ENCODE data around the gene SLC17A9. TPM values are rescaled to one million over a fixed set of nuclear protein-coding genes. Genes with fewer than 3 reads are reported as not detected.

The SLC17A9 gene
- total RNA-seq, 3 donors from 2014 or later = 2.2 to 4.9 (median 2.7) TPM

GRCh38 chr20:63005862-63006539 is 53.5 kb downstream of the SLC17A9 start:
- peaks cover 6 to 15% of the 10 kb centered on the region in 2 donors for H3K4me1 ChIP-seq
- DNase-seq (ENCODE audit: low spot score in 2 of 2) = no peak
- intact Hi-C loops (cut with DNase I; ENCODE audit: low total_unique reads) = loop anchor here (5.0 kb wide), 1 partner anchor 114 kb away; no protein-coding TSS in a partner anchor
- H3K4me3 ChIP-seq = peak overlapping the region in 2 of 3 donors; percentile 26 to 55
- H3K27ac ChIP-seq = no peak overlapping the region
- no peaks in the 10 kb centered on the region for H3K9me3 ChIP-seq
- no peaks in the 10 kb centered on the region for H3K36me3 ChIP-seq
- TF ChIP-seq POLR2A (IDR thresholded peaks at IDR 0.05) = no peak
- no peak for TF ChIP-seq POLR2AphosphoS5 (IDR thresholded peaks at IDR 0.05)
- TF ChIP-seq, protein P1, sequence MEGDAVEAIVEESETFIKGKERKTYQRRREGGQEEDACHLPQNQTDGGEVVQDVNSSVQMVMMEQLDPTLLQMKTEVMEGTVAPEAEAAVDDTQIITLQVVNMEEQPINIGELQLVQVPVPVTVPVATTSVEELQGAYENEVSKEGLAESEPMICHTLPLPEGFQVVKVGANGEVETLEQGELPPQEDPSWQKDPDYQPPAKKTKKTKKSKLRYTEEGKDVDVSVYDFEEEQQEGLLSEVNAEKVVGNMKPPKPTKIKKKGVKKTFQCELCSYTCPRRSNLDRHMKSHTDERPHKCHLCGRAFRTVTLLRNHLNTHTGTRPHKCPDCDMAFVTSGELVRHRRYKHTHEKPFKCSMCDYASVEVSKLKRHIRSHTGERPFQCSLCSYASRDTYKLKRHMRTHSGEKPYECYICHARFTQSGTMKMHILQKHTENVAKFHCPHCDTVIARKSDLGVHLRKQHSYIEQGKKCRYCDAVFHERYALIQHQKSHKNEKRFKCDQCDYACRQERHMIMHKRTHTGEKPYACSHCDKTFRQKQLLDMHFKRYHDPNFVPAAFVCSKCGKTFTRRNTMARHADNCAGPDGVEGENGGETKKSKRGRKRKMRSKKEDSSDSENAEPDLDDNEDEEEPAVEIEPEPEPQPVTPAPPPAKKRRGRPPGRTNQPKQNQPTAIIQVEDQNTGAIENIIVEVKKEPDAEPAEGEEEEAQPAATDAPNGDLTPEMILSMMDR (IDR thresholded peaks at IDR 0.05) = no peak
- peaks cover 25 to 90% of the 10 kb centered on the region in 2 donors for H3K27me3 ChIP-seq

- Histone ChIP-seq H3K4me3 (peak within 1 kb of the TSS in 2 of 3 donors; percentile 26 to 55), H3K4me1 (peaks cover 6 to 15% of the 10 kb centered on the region in 2 donors), H3K36me3 (no peaks in the 10 kb centered on the region), H3K27ac (no peak within 1 kb of the TSS), H3K9me3 (no peaks in the 10 kb centered on the region), H3K27me3 (peaks cover 25 to 88% of the 10 kb centered on the region in 2 donors)
- intact Hi-C loops (cut with DNase I; ENCODE audit: low total_unique reads) = loop anchor here (5.0 kb wide), 1 partner anchor 114 kb away; no protein-coding TSS in a partner anchor
- DNase-seq (ENCODE audit: low spot score in 2 of 2) = no peak
- no peak for TF ChIP-seq POLR2A (IDR thresholded peaks at IDR 0.05)
- TF ChIP-seq, protein P1 (IDR thresholded peaks at IDR 0.05) = no peak
- TF ChIP-seq POLR2AphosphoS5 (IDR thresholded peaks at IDR 0.05) = no peak
Observed at GRCh38 chr20:63006540-63007359, 54.2 kb downstream of the SLC17A9 start, which contains the start of gene BHLHE23. TSS of gene BHLHE23 (minus strand) at chr20:63006964. CDS start at chr20:63006774, 190 bp downstream.

- H3K9me3 ChIP-seq = no peaks in the 10 kb centered on the region
- H3K27me3 ChIP-seq = peaks cover 25 to 83% of the 10 kb centered on the region in 2 donors
- TF ChIP-seq POLR2AphosphoS5 (IDR thresholded peaks at IDR 0.05) (no peak), POLR2A (IDR thresholded peaks at IDR 0.05) (no peak)
- TF ChIP-seq, protein P1 (IDR thresholded peaks at IDR 0.05) = no peak
- intact Hi-C loops (cut with DNase I; ENCODE audit: low total_unique reads) = loop anchor here (5.0 kb wide), 1 partner anchor 115 kb away; no protein-coding TSS in a partner anchor
- no peaks in the 10 kb centered on the region for H3K36me3 ChIP-seq
- DNase-seq (ENCODE audit: low spot score in 2 of 2) = no peak
- H3K4me3 ChIP-seq = peak overlapping the region in 1 of 3 donors; percentile 55
- peaks cover 6 to 15% of the 10 kb centered on the region in 2 donors for H3K4me1 ChIP-seq
- no peak overlapping the region for H3K27ac ChIP-seq
Observed at GRCh38 chr20:63007360-63007645, 54.8 kb downstream of the SLC17A9 start.

GRCh38 chr20:63007646-63008488 is 55.4 kb downstream of the SLC17A9 start:
- peaks cover 25 to 77% of the 10 kb centered on the region in 2 donors for H3K27me3 ChIP-seq
- intact Hi-C loops (cut with DNase I; ENCODE audit: low total_unique reads) = loop anchor here (5.0 kb wide), 1 partner anchor 116 kb away; no protein-coding TSS in a partner anchor

More at GRCh38 chr20:63007646-63008488, 55.4 kb downstream of the SLC17A9 start:
- TF ChIP-seq, protein P1 (IDR thresholded peaks at IDR 0.05) = no peak
- TF ChIP-seq POLR2A (IDR thresholded peaks at IDR 0.05) (no peak), POLR2AphosphoS5 (IDR thresholded peaks at IDR 0.05) (no peak)
- Histone ChIP-seq H3K27ac (no peak overlapping the region), H3K36me3 (no peaks in the 10 kb centered on the region), H3K9me3 (peaks cover 0 to 3% of the 10 kb centered on the region in 2 donors), H3K4me3 (peak overlapping the region in 1 of 3 donors; percentile 55), H3K4me1 (peaks cover 6 to 15% of the 10 kb centered on the region in 2 donors)
- DNase-seq (ENCODE audit: low spot score in 2 of 2) = no peak
